Transverse colon (tissue), 3 donors: ENCODE data around the gene PARN.

Source experiments
- EP300 ChIP-seq: sonication (generic); formaldehyde crosslinking; IDR thresholded peaks from one replicate; pipeline ENCODE4 v1.6.1; 2017; ENCODE audit warnings: antibody characterized with exemption, low read depth
- POLR2AphosphoS5 ChIP-seq, 3 donors: sonication (generic); formaldehyde crosslinking; IDR thresholded peaks; one replicate each; pipeline ENCODE4 v1.6.1; 2016; ENCODE audit warnings: antibody characterized with exemption in 3 of 3

DNA sequence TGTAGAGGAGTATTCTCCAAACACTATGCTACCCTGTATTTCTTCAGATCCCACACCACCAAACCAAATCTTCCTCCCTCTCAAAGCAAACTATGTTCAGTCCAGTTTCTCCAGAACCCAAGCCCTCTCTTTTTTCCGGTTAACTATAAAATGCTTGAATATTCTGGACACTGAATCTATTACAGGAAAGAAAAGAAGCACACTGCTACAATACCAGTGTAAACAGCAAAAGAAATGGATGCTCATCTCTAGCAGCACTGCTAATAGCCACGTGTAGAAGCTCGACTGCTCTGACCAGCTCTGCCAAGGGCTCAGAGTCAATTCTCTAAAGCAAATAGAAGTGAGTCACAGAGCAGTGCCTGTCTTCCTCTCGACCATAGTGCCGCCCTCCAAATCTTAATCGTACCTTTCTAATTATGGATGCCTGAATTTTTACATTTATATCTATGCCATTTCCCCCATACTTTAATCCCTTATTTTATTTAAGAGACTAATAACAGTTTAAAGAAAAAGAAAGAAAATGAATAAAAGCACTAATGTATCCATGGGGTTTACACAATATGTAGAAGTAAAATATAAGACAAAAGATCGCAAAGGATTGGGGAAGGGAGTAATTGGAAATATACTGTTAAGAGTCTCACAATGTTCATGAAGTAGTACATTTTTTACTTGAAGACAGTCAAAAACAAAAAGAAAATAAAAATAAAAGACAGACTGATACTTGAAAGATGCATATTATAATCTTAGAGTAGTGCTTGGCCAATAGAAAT lies 154.5 kb downstream of the PARN start:
- no peak for TF ChIP-seq EP300
- TF ChIP-seq POLR2AphosphoS5 (IDR thresholded peaks at IDR 0.05): no peak
